Measurements from ENCODE around the gene ARFIP2.

GRCh38 chr11:6482441-6482840, 1.3 kb upstream of the ARFIP2 start:
- no peak for TF ChIP-seq CTCF (conservative IDR thresholded peaks at IDR 0.05 in 1 of 2, IDR thresholded peaks at IDR 0.05 in 1 of 2; ENCODE audit: extremely low read depth in 1 of 2, insufficient read depth in 1 of 2, low read depth in 1 of 2, low read length in 2 of 2)
- TF ChIP-seq EZH2 (IDR thresholded peaks at IDR 0.05; ENCODE audit: borderline replicate concordance, low read length), result no peak
